HEK293 (cell line): ENCODE results near the gene SESN2.

Experiments used
- CTCF ChIA-PET: fragments of 350-600 bp; formaldehyde crosslinking; extraction: SDS; loops from one replicate; lab custom pipeline; 2021; ENCODE audit warnings: antibody characterized with exemption; lab: Yijun Ruan, JAX
- POLR2A ChIA-PET: fragments of 300-600 bp; formaldehyde crosslinking; extraction: SDS; loops from one replicate; lab custom pipeline; 2020; ENCODE audit warnings: antibody characterized with exemption, inconsistent platforms; lab: Yijun Ruan, JAX
- H3K27ac ChIP-seq: fragments of 200-500 bp; sonication (Bioruptor generic); 2 replicates; pipeline ENCODE4 v1.5.1; 2014; ENCODE audit warnings: low read depth, low read length, control low read depth, inconsistent platforms; ENCODE audit errors: extremely low read depth
- H3K36me3 ChIP-seq, 2 experiments: fragments of 200-500 bp in 1 of 2; sonication (Bioruptor generic) in 1 of 2; 1 replicate in 1 of 2; 2 replicates in 1 of 2; pipeline ENCODE4 v1.5.1; 2014 to 2017; ENCODE audit warnings: inconsistent platforms in 2 of 2, low read length in 2 of 2; ENCODE audit not compliant: control insufficient read depth in 2 of 2, insufficient read depth in 1 of 2
- H3K4me1 ChIP-seq: fragments of 200-500 bp; sonication (Bioruptor generic); 2 replicates; pipeline ENCODE4 v1.5.1; 2014; ENCODE audit warnings: mild to moderate bottlenecking, low read length, inconsistent platforms; ENCODE audit not compliant: control insufficient read depth, insufficient read depth
- H3K4me3 ChIP-seq: 2 replicates; pipeline ENCODE4 v1.5.1; 2011; ENCODE audit warnings: low read depth, mild to moderate bottlenecking, control low read depth, low read length, moderate library complexity
- H3K9me3 ChIP-seq: fragments of 200-500 bp; sonication (Bioruptor generic); 2 replicates; pipeline ENCODE4 v1.5.1; 2014; ENCODE audit warnings: low read depth, low read length, inconsistent platforms; ENCODE audit not compliant: control insufficient read depth, insufficient read depth
- AEBP2 ChIP-seq: fragments of 450-650 bp; formaldehyde crosslinking; IDR thresholded peaks from 2 replicates; pipeline ENCODE4 v1.5.1; 2016; ENCODE audit warnings: missing biosample characterization, missing genetic modification characterization, borderline replicate concordance
- ATF2 ChIP-seq: fragments of 450-650 bp; formaldehyde crosslinking; IDR thresholded peaks from 2 replicates; pipeline ENCODE4 v1.5.1; 2016; ENCODE audit warnings: missing biosample characterization, missing genetic modification characterization, low read depth
- BCL6B ChIP-seq: fragments of 450-650 bp; formaldehyde crosslinking; IDR thresholded peaks from 2 replicates; pipeline ENCODE4 v1.5.1; 2017; ENCODE audit warnings: missing biosample characterization, missing genetic modification characterization
- PRDM10 ChIP-seq: fragments of 450-650 bp; formaldehyde crosslinking; IDR thresholded peaks from 2 replicates; pipeline ENCODE4 v1.5.1; 2016; ENCODE audit warnings: missing biosample characterization, missing genetic modification characterization
- SP2 ChIP-seq: fragments of 450-650 bp; formaldehyde crosslinking; IDR thresholded peaks from 2 replicates; pipeline ENCODE4 v1.5.1; 2016; ENCODE audit warnings: missing biosample characterization, missing genetic modification characterization
- ZBTB17 ChIP-seq: fragments of 450-650 bp; formaldehyde crosslinking; IDR thresholded peaks from 2 replicates; pipeline ENCODE4 v1.5.1; 2016; ENCODE audit warnings: missing biosample characterization, missing genetic modification characterization
- ZNF121 ChIP-seq: fragments of 450-650 bp; formaldehyde crosslinking; IDR thresholded peaks from 2 replicates; pipeline ENCODE4 v1.5.1; 2016; ENCODE audit warnings: missing biosample characterization, missing genetic modification characterization
- ZNF132 ChIP-seq: fragments of 450-650 bp; formaldehyde crosslinking; IDR thresholded peaks from 2 replicates; pipeline ENCODE4 v1.5.1; 2017; ENCODE audit warnings: missing biosample characterization, missing genetic modification characterization, borderline replicate concordance
- ZNF133 ChIP-seq: fragments of 450-650 bp; formaldehyde crosslinking; IDR thresholded peaks from 2 replicates; pipeline ENCODE4 v1.5.1; 2016; ENCODE audit warnings: missing biosample characterization, missing genetic modification characterization
- ZNF148 ChIP-seq: fragments of 450-650 bp; formaldehyde crosslinking; IDR thresholded peaks from 2 replicates; pipeline ENCODE4 v1.5.0; 2017; ENCODE audit warnings: missing biosample characterization, missing genetic modification characterization, borderline replicate concordance
- ZNF202 ChIP-seq: fragments of 450-650 bp; formaldehyde crosslinking; IDR thresholded peaks from 2 replicates; pipeline ENCODE4 v1.5.1; 2016; ENCODE audit warnings: missing biosample characterization, missing genetic modification characterization, borderline replicate concordance
- ZNF23 ChIP-seq: fragments of 450-650 bp; formaldehyde crosslinking; IDR thresholded peaks from 2 replicates; pipeline ENCODE4 v1.5.1; 2016; ENCODE audit warnings: missing biosample characterization, missing genetic modification characterization, borderline replicate concordance
- ZNF266 ChIP-seq: fragments of 450-650 bp; formaldehyde crosslinking; IDR thresholded peaks from 2 replicates; pipeline ENCODE4 v1.5.1; 2016; ENCODE audit warnings: missing biosample characterization, missing genetic modification characterization, low read depth
- ZNF335 ChIP-seq: fragments of 450-650 bp; formaldehyde crosslinking; conservative IDR thresholded peaks from 2 replicates; pipeline ENCODE4 v1.5.1; 2016; ENCODE audit warnings: missing biosample characterization, missing genetic modification characterization
- ZNF621 ChIP-seq: fragments of 450-650 bp; formaldehyde crosslinking; IDR thresholded peaks from 2 replicates; pipeline ENCODE4 v1.5.1; 2017; ENCODE audit warnings: missing biosample characterization, missing genetic modification characterization
- ZNF626 ChIP-seq: fragments of 450-650 bp; sonication (Bioruptor Pico); formaldehyde crosslinking; IDR thresholded peaks from 2 replicates; pipeline ENCODE4 v1.5.1; 2018; ENCODE audit warnings: missing biosample characterization, missing genetic modification characterization, inconsistent platforms
- ZNF645 ChIP-seq: fragments of 450-650 bp; formaldehyde crosslinking; IDR thresholded peaks from 2 replicates; pipeline ENCODE4; 2016; ENCODE audit warnings: missing biosample characterization, missing genetic modification characterization
- ZNF660 ChIP-seq: fragments of 450-650 bp; IDR thresholded peaks from 2 replicates; pipeline ENCODE4 v1.5.1; 2018; ENCODE audit warnings: missing biosample characterization, mild to moderate bottlenecking, missing genetic modification characterization
- ZNF692 ChIP-seq: fragments of 450-650 bp; formaldehyde crosslinking; IDR thresholded peaks from 2 replicates; pipeline ENCODE4 v1.5.1; 2016; ENCODE audit warnings: missing biosample characterization, missing genetic modification characterization
- ZNF707 ChIP-seq: fragments of 450-650 bp; formaldehyde crosslinking; IDR thresholded peaks from 2 replicates; pipeline ENCODE4 v1.5.1; 2016; ENCODE audit warnings: missing biosample characterization, missing genetic modification characterization

Gene SESN2

GRCh38 chr1:28257736-28258135 is 1.6 kb upstream of the SESN2 start (continued):
- no peak for TF ChIP-seq ZNF692 (tag by site-specific recombination)
- no peak for TF ChIP-seq ZNF626 (tag by site-specific recombination)
- no peak for TF ChIP-seq SP2 (tag by site-specific recombination)
- no peak for TF ChIP-seq ZNF202
- no peak for TF ChIP-seq AEBP2 (tag by site-specific recombination)

- H3K4me1 ChIP-seq = no peaks in the 10 kb centered on the region; the same call in 1 of the 2 replicates
- no peaks in the 10 kb centered on the region for H3K9me3 ChIP-seq
- peak overlapping the region; percentile 42; the same call in 1 of the 2 replicates for H3K27ac ChIP-seq
- CTCF ChIA-PET = interaction anchor here (0.6 to 4.8 kb wide), 3 partner anchors 10 to 167 kb away, joined by 3 to 42 read pairs (median 3); no protein-coding TSS in a partner anchor
- peaks cover 0 to 5% of the 10 kb centered on the region in 2 experiments; a peak in 1 of 3 replicates for H3K36me3 ChIP-seq
- POLR2A ChIA-PET = interaction anchor here (1.0 to 3.9 kb wide), 8 partner anchors 10 to 323 kb away, joined by 4 to 59 read pairs (median 11); partner anchors contain the start of genes ATP5IF1 and MED18
- H3K4me3 ChIP-seq = no peak overlapping the region; the same call in 1 of the 2 replicates
- no peak for TF ChIP-seq ZNF335 (tag by site-specific recombination)
- peak; percentile 17; the same call in 1 of the 2 replicates for TF ChIP-seq ZNF660 (tag by site-specific recombination)
- no peak for TF ChIP-seq ZNF645
- TF ChIP-seq ZNF121 (tag by site-specific recombination) = no peak; the same call in 1 of the 2 replicates
- no peak for TF ChIP-seq ZNF266 (tag by site-specific recombination)
- TF ChIP-seq ZNF621 (tag by site-specific recombination) = no peak
- peak; percentile 97 for TF ChIP-seq ZBTB17 (tag by site-specific recombination)
- peak; percentile 90 for TF ChIP-seq PRDM10
- TF ChIP-seq ZNF23 (tag by site-specific recombination) = no peak
- no peak for TF ChIP-seq ZNF148 (tag by site-specific recombination)
- TF ChIP-seq BCL6B (tag by site-specific recombination) = no peak
- TF ChIP-seq ATF2 (tag by site-specific recombination) = no peak
- no peak for TF ChIP-seq ZNF132
- no peak for TF ChIP-seq ZNF707 (tag by site-specific recombination)
- no peak for TF ChIP-seq ZNF133 (tag by site-specific recombination)
These were observed 578 bp upstream of the SESN2 start for GRCh38 chr1:28258628-28259251.
